Stomach smooth muscle (tissue), 2 donors: Measurements from ENCODE around the gene PAPPA2.
"Not testable (repeated sequence)": the region's sequence is repeated elsewhere in the genome, so short reads cannot be mapped to it uniquely, and the experiment has no call there.

Source experiments
- H3K27ac ChIP-seq: one replicate; pipeline ENCODE4 v1.7.0; 2013; ENCODE audit warnings: mild to moderate bottlenecking, low read length, inconsistent platforms
- H3K27me3 ChIP-seq, 2 donors: one replicate each; pipeline ENCODE4 v1.7.0; 2013; ENCODE audit warnings: low read length in 2 of 2; ENCODE audit not compliant: insufficient read depth in 2 of 2, control insufficient read depth in 1 of 2
- H3K36me3 ChIP-seq, 2 donors: one replicate each; pipeline ENCODE4 v1.7.0; 2013; ENCODE audit warnings: low read length in 2 of 2; ENCODE audit not compliant: control insufficient read depth in 2 of 2, insufficient read depth in 2 of 2
- H3K4me1 ChIP-seq: one replicate; pipeline ENCODE4 v1.7.0; 2013; ENCODE audit warnings: low read length; ENCODE audit not compliant: control insufficient read depth, insufficient read depth
- H3K4me3 ChIP-seq, 2 donors: one replicate each; pipeline ENCODE4 v1.7.0; 2013; ENCODE audit warnings: low read length in 2 of 2
- H3K9ac ChIP-seq, 2 donors: one replicate each; pipeline ENCODE4 v1.7.0; 2013; ENCODE audit warnings: low read length in 2 of 2, mild to moderate bottlenecking in 1 of 2
- H3K9me3 ChIP-seq, 2 donors: one replicate each; pipeline ENCODE4 v1.7.0; 2013; ENCODE audit warnings: low read length in 2 of 2; ENCODE audit not compliant: control insufficient read depth in 2 of 2
- donor health status: healthy.
- donor health status: Pancreatic carcinoma.

The PAPPA2 gene

GRCh38 chr1:176756817-176757216, 293.8 kb downstream of the PAPPA2 start:
- not testable (repeated sequence) for H3K4me3 ChIP-seq, H3K36me3 ChIP-seq

DNA sequence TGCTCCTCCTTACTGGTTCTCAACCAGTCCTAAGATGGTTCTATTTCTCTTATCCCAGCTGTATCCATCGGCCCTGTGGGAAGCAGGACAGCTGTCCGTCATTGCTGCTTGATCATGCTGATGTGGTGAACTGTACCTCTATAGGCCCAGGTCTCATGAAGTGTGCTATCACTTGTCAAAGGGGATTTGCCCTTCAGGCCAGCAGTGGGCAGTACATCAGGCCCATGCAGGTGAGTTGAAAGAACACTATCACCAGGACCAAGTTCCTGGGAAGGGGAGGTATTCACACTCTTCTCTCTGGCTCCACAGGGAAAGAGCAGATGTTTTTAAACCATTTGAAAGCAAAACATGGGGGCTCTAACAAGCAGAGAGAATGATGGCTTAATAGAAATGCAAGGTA, 302.6 kb downstream of the PAPPA2 start:
- H3K27ac ChIP-seq = no peak overlapping the region
- H3K9ac ChIP-seq = no peak overlapping the region
- no peaks in the 10 kb centered on the region for H3K4me1 ChIP-seq
- H3K27me3 ChIP-seq = no peaks in the 10 kb centered on the region
- H3K4me3 ChIP-seq = no peak overlapping the region
- H3K9me3 ChIP-seq = no peaks in the 10 kb centered on the region
- no peaks in the 10 kb centered on the region for H3K36me3 ChIP-seq

More at GRCh38 chr1:176756817-176757216, 293.8 kb downstream of the PAPPA2 start:
- H3K9ac ChIP-seq, H3K4me1 ChIP-seq, H3K9me3 ChIP-seq, H3K27me3 ChIP-seq, H3K27ac ChIP-seq: not testable (repeated sequence)

DNA sequence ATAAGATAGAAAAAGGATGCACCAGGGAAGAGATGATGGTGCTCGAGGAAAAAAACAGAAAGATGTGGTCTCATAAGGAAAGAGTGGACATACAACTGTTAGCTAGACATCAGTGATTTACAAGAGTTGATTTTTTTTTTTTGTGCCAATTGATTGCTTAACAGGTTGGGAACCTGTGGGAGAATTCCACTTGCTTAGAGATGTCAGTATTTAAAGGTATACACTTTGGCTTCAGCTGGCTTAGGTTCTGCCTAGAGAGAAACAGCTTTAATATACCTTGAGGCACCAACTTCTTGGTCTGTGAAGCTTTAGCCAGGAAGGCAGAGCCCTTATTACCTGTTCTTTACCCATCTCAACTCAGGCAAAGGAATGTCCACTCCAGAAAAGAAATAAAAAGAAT, 303.8 kb downstream of the PAPPA2 start:
- Histone ChIP-seq H3K27me3 (no peaks in the 10 kb centered on the region), H3K9me3 (no peaks in the 10 kb centered on the region), H3K36me3 (no peaks in the 10 kb centered on the region), H3K9ac (no peak overlapping the region), H3K4me3 (no peak overlapping the region), H3K4me1 (no peaks in the 10 kb centered on the region), H3K27ac (no peak overlapping the region)

DNA sequence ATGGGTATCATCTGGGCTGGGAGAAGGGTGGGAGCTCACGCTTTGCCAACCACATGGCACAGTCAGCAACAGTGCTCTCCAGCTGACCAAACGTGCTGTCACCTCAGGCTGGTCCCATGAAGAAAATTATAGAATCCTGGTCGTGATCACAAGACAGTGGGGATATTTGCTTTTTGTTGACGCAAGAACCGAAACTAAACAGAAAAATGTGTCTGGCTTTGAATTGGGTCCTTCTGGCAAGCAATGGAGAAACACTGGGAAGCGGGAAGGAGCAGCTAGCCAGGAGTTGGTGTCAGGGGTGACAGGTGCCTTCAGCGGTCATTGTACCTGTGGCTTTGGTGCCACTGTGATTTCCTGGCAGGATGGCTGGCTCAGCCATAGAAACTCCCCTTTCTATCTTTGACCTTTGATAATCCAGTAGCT, 304.8 kb downstream of the PAPPA2 start:
- no peak overlapping the region for H3K27ac ChIP-seq
- no peaks in the 10 kb centered on the region for H3K27me3 ChIP-seq
- no peaks in the 10 kb centered on the region for H3K36me3 ChIP-seq
- H3K4me3 ChIP-seq = no peak overlapping the region
- no peaks in the 10 kb centered on the region for H3K4me1 ChIP-seq
- no peaks in the 10 kb centered on the region for H3K9me3 ChIP-seq
- no peak overlapping the region for H3K9ac ChIP-seq

DNA sequence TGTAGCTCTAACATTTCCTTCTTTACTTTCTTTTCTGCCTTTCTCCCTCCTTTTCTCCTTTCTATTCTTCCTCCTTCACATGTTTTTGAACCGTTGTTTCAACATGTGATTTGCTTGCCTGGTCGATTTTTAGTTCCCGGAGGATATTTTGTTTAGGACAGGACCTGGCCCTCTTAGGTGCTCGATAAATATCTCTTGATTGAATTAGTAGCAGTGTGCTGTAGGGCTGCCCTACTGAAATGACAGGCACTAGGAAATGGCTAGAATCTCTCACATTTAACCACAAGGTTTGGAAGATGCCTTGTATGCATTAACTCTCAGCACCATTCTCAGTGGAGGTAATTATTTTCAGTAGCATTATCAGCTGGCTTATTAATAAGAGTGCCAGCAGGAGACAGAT, 305.6 kb downstream of the PAPPA2 start:
- Histone ChIP-seq H3K9ac (no peak overlapping the region), H3K4me3 (no peak overlapping the region), H3K27ac (no peak overlapping the region), H3K36me3 (no peaks in the 10 kb centered on the region), H3K4me1 (peaks cover 2% of the 10 kb centered on the region), H3K9me3 (no peaks in the 10 kb centered on the region), H3K27me3 (no peaks in the 10 kb centered on the region)

DNA sequence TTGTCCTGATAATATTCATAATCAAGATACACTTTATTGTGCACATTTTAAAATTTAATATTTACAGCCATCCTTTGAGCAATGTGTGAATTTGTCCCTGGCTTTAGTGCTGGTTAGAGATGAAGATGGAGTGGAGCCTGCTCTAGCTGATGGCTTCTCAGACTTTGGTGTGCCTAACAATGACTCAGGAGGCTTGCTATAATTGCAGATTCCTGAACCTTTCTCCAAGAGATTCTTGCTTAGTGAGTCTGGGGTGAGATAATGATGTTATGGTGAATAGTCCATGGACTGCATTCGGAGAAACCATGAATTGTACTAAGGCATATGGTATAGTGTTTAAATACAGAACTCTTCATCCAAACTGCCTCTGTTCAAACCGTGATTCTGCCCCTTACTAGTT, 307.1 kb downstream of the PAPPA2 start:
- Histone ChIP-seq H3K9ac (no peak overlapping the region), H3K9me3 (no peaks in the 10 kb centered on the region), H3K4me3 (no peak overlapping the region), H3K4me1 (peaks cover 2% of the 10 kb centered on the region), H3K27me3 (no peaks in the 10 kb centered on the region), H3K27ac (no peak overlapping the region), H3K36me3 (no peaks in the 10 kb centered on the region)

- Histone ChIP-seq H3K4me3 (no peak overlapping the region), H3K36me3 (no peaks in the 10 kb centered on the region), H3K27ac (no peak overlapping the region), H3K4me1 (peaks cover 2% of the 10 kb centered on the region), H3K9ac (no peak overlapping the region), H3K9me3 (no peaks in the 10 kb centered on the region), H3K27me3 (no peaks in the 10 kb centered on the region)
Measured at GRCh38 chr1:176773038-176773437, 310.1 kb downstream of the PAPPA2 start.

DNA sequence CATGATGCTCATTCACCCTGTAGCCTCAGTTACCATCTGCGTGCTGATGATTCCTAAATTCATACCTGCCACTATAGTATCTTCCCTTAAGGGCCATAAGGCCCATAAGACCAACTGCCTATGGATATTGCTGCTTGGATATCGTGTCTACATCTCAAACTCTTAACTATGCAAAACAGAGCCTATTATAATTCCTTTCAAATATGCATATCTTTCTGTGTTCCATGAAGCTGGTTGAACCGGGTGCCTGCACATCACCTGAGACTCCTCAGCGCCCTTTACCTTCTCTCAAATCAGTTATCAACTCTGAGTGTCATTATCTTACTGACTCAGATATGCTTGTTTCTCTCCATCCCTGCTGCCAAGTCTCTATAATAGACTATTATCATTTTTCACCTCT, 311.2 kb downstream of the PAPPA2 start:
- no peaks in the 10 kb centered on the region for H3K36me3 ChIP-seq
- H3K4me3 ChIP-seq = no peak overlapping the region
- H3K27me3 ChIP-seq = no peaks in the 10 kb centered on the region
- peaks cover 2% of the 10 kb centered on the region for H3K4me1 ChIP-seq
- no peak overlapping the region for H3K27ac ChIP-seq
- H3K9ac ChIP-seq = no peak overlapping the region
- H3K9me3 ChIP-seq = no peaks in the 10 kb centered on the region

DNA sequence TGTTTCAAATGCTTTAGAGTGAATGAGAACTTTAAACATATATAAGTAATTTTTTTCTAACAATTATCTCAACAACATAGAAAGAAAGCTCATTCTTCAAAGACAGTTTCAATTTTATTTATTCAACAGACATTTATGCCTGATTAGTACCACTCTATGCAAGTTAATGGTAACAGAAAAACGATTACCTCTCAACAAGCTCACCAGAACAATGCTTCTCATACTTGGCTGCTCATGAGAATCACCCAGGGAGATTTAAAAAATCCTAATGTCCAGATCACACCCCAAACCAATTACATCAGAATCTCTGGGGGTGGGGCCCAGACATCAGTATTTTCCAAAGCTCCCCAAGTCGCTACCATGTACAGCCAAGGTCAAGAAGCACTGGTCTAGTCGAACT, 312.4 kb downstream of the PAPPA2 start:
- H3K4me3 ChIP-seq = no peak overlapping the region
- peaks cover 2% of the 10 kb centered on the region for H3K4me1 ChIP-seq
- no peak overlapping the region for H3K9ac ChIP-seq
- no peaks in the 10 kb centered on the region for H3K36me3 ChIP-seq
- H3K27ac ChIP-seq = no peak overlapping the region
- no peaks in the 10 kb centered on the region for H3K27me3 ChIP-seq
- no peaks in the 10 kb centered on the region for H3K9me3 ChIP-seq

DNA sequence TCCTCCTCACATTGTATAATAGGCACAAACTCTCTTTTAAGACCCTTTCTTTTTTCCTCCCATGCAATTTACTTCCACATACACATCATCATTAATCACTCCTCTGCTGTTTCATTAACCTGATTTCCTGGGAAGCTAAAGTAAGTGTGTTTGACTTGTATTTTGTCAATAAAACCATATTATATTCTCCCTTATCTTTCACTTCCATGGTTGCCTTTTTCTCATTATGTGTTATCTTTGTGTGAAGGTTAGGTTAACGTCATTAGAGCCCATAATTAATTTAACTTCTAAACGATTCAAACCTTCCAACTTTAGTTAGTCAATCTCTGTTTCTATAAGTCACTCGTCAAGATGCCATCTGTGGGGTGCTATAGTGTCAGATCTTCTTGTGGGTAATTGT, 313.0 kb downstream of the PAPPA2 start:
- Histone ChIP-seq H3K27me3 (no peaks in the 10 kb centered on the region), H3K36me3 (no peaks in the 10 kb centered on the region), H3K4me1 (peaks cover 2% of the 10 kb centered on the region), H3K4me3 (no peak overlapping the region), H3K9ac (no peak overlapping the region), H3K9me3 (no peaks in the 10 kb centered on the region), H3K27ac (no peak overlapping the region)

- Histone ChIP-seq H3K4me3 (no peak overlapping the region), H3K27me3 (no peaks in the 10 kb centered on the region), H3K9me3 (no peaks in the 10 kb centered on the region), H3K27ac (no peak overlapping the region), H3K9ac (no peak overlapping the region), H3K4me1 (no peaks in the 10 kb centered on the region), H3K36me3 (no peaks in the 10 kb centered on the region)
Measured at GRCh38 chr1:176778056-176778455, 315.1 kb downstream of the PAPPA2 start.

- Histone ChIP-seq H3K9me3 (no peaks in the 10 kb centered on the region), H3K27me3 (no peaks in the 10 kb centered on the region), H3K9ac (no peak overlapping the region), H3K4me3 (no peak overlapping the region), H3K4me1 (no peaks in the 10 kb centered on the region), H3K36me3 (no peaks in the 10 kb centered on the region), H3K27ac (no peak overlapping the region)
Measured at GRCh38 chr1:176779992-176780328, 317.0 kb downstream of the PAPPA2 start.
